Activated CD4-positive, alpha-beta memory T cell treated with anti-CD3 and anti-CD28 coated beads for 36 hours (primary cell): ENCODE results near the gene FAH. TPM values are rescaled to one million over a fixed set of nuclear protein-coding genes. Genes with fewer than 3 reads are reported as not detected.
"Not testable (repeated sequence)": the region's sequence is repeated elsewhere in the genome, so short reads cannot be mapped to it uniquely, and the experiment has no call there.

Source experiments
- CTCF ChIA-PET: fragments of 350-600 bp; sonication (Branson Sonifier 250); formaldehyde crosslinking; loops from one replicate; lab custom pipeline; 2021; ENCODE audit warnings: antibody characterized with exemption, inconsistent platforms; lab: Charles Lee
- POLR2A ChIA-PET: fragments of 350-600 bp; sonication (Branson Sonifier 250); formaldehyde crosslinking; loops from one replicate; lab custom pipeline; 2021; ENCODE audit warnings: antibody characterized with exemption; lab: Charles Lee
- DNase-seq: peaks from one replicate; pipeline ENCODE4 v3.0.0-alpha.2; 2020
- H3K27ac Mint-ChIP-seq: one replicate; pipeline ENCODE4 v1.8.0; 2021; ENCODE audit warnings: mixed read lengths
- H3K27me3 Mint-ChIP-seq: one replicate; pipeline ENCODE4 v1.8.0; 2021; ENCODE audit warnings: mixed read lengths
- H3K36me3 Mint-ChIP-seq: one replicate; pipeline ENCODE4 v1.8.0; 2021; ENCODE audit warnings: mixed read lengths
- H3K4me1 Mint-ChIP-seq: one replicate; pipeline ENCODE4 v1.8.0; 2021; ENCODE audit warnings: low read depth, mixed read lengths
- H3K4me3 Mint-ChIP-seq: one replicate; pipeline ENCODE4 v1.8.0; 2021; ENCODE audit warnings: mild to moderate bottlenecking, mixed read lengths
- H3K9me3 Mint-ChIP-seq: one replicate; pipeline ENCODE4 v1.8.0; 2021; ENCODE audit warnings: mixed read lengths
- intact Hi-C: fragments of 100-400 bp; cut with micrococcal nuclease; formaldehyde crosslinking; loops from one replicate; pipeline ENCODE4 v1.15.1; 2023
- total RNA-seq, 2 experiments: library from RNA; stranded (reverse); gene quantifications; one replicate each; pipeline ENCODE4 v1.2.3, GENCODE V29; 2021

The FAH gene
- total RNA-seq, 2 experiments from 2014 or later: 74.5 to 79.4 TPM

- H3K36me3 Mint-ChIP-seq: peaks cover 5% of the 10 kb centered on the region
- intact Hi-C loops: loop anchor here (1.0 to 10.0 kb wide), 8 partner anchors 40 to 1142 kb away; partner anchors contain the start of genes BCL2A1 and ZFAND6
- peak; percentile 98 for DNase-seq
- peak overlapping the region; percentile 82 for H3K4me3 Mint-ChIP-seq
- peak overlapping the region; percentile 50 for H3K27ac Mint-ChIP-seq
- no peaks in the 10 kb centered on the region for H3K27me3 Mint-ChIP-seq
- ChIA-PET POLR2A (interaction anchor here (1.0 to 1.4 kb wide), 4 partner anchors 71 to 93 kb away, joined by 3 to 4 read pairs (median 4); partner anchors contain the start of gene ZFAND6), CTCF (interaction anchor here (1.1 kb wide), 1 partner anchor 299 kb away, joined by 3 read pairs; no protein-coding TSS in a partner anchor)
- H3K9me3 Mint-ChIP-seq: no peaks in the 10 kb centered on the region
- H3K4me1 Mint-ChIP-seq: peaks cover 23% of the 10 kb centered on the region
Measured at GRCh38 chr15:80152180-80152895, 461 bp upstream of the FAH start.

DNA sequence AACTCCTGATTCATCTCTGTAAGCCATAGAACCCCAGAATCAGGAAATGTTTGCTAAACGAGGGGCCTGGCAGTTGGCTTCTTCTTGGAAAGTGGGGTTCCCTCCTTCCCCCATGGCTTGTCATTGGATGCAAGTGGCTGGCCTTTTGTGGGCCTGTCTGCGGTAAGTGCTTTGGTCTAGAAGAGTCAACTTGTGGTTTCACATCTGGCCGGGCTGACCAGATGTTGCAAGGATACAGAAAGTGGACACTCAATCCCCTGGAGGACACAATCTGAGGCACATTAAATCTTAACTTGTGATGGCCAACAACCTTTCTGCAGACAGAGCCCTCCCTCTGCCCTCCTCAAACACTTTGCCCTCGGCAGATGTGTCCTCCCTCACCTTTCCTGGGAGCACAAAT is 1.1 kb downstream of the FAH start:
- peak overlapping the region; percentile 82 for H3K4me3 Mint-ChIP-seq
- no peaks in the 10 kb centered on the region for H3K27me3 Mint-ChIP-seq
- intact Hi-C loops: loop anchor here (2.0 to 10.0 kb wide), 5 partner anchors 42 to 1141 kb away; partner anchors contain the start of gene BCL2A1
- no peaks in the 10 kb centered on the region for H3K9me3 Mint-ChIP-seq
- peaks cover 5% of the 10 kb centered on the region for H3K36me3 Mint-ChIP-seq
- ChIA-PET POLR2A (interaction anchor here (1.2 to 1.4 kb wide), 2 partner anchors 90 to 144 kb away, joined by 3 read pairs; no protein-coding TSS in a partner anchor), CTCF (interaction anchor here (0.9 kb wide), 1 partner anchor 82 kb away, joined by 3 read pairs; no protein-coding TSS in a partner anchor)
- peaks cover 23% of the 10 kb centered on the region for H3K4me1 Mint-ChIP-seq
- H3K27ac Mint-ChIP-seq: peak overlapping the region; percentile 81
- no peak for DNase-seq

DNA sequence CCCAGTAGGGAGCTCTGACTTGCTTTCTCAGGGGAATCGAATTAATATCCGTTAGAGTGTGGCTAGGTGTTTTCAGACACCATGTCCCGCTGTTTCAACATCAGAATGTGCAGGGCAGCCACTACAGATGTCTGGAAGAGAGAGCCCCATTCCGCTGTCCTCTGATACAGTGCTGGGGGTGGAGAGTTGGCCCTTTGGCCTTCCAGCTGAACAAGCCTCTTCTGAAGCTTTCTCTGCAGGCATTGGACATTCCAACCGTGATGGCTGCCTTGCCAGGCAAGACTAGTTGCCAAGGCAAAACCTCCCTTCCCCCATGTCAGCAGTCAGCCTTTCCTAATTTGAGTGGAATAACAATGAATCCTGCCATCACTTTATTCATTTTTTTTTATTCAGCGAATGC is 1.5 kb downstream of the FAH start:
- H3K4me1 Mint-ChIP-seq: peaks cover 24% of the 10 kb centered on the region
- H3K27me3 Mint-ChIP-seq: no peaks in the 10 kb centered on the region
- H3K9me3 Mint-ChIP-seq: no peaks in the 10 kb centered on the region
- peak overlapping the region; percentile 82 for H3K4me3 Mint-ChIP-seq
- intact Hi-C loops: loop anchor here (5.0 to 10.0 kb wide), 3 partner anchors 42 to 1140 kb away; no protein-coding TSS in a partner anchor
- ChIA-PET CTCF (no interaction called here), POLR2A (no interaction called here)
- H3K27ac Mint-ChIP-seq: no peak overlapping the region
- DNase-seq: no peak
- H3K36me3 Mint-ChIP-seq: peaks cover 8% of the 10 kb centered on the region

GRCh38 chr15:80155001-80155377 is 2.2 kb downstream of the FAH start:
- no peaks in the 10 kb centered on the region for H3K27me3 Mint-ChIP-seq
- peak overlapping the region; percentile 37 for H3K4me3 Mint-ChIP-seq
- no peak overlapping the region for H3K27ac Mint-ChIP-seq
- H3K9me3 Mint-ChIP-seq: no peaks in the 10 kb centered on the region
- CTCF ChIA-PET: no interaction called here
- no peak for DNase-seq
- POLR2A ChIA-PET: no interaction called here
- intact Hi-C loops: loop anchor here (10.0 kb wide), 2 partner anchors 300 to 1140 kb away; no protein-coding TSS in a partner anchor
- peaks cover 14% of the 10 kb centered on the region for H3K36me3 Mint-ChIP-seq
- H3K4me1 Mint-ChIP-seq: peaks cover 30% of the 10 kb centered on the region

DNA sequence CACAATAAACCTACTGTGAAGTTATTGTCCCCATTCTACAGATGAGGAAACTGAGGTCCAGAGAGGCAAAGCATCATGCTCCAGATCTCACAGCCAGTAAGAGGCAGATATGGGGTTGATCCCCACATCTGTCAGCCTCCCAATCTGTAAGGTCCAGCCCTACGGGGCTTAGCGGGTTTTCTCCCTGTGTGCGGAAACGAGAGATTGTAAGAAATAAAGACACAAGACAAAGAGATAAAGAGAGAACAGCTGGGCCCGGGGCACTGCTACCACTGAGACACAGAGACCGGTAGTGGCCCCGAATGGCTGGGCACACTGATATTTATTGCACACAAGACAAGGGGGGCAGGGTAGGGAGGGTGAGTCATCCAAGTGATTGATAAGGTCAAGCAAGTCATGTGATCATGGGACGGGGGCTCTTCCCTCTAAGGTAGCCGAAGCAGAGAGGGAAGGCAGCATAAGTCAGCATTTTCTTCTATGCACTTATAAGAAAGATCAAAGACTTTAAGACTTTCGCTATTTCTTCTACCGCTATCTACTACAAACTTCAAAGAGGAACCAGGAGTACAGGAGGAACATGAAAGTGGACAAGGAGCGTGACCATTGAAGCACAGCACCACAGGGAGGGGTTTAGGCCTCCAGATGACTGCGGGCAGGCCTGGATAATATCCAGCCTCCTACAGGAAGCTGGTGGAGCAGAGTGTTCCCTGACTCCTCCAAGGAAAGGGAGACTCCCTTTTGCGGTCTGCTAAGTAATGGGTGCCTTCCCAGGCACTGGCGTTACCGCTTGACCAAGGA is 2.8 kb downstream of the FAH start:
- H3K4me1 Mint-ChIP-seq: peaks cover 36% of the 10 kb centered on the region
- H3K36me3 Mint-ChIP-seq: peaks cover 19% of the 10 kb centered on the region
- intact Hi-C loops: loop anchor here (10.0 kb wide), 2 partner anchors 301 to 1139 kb away; no protein-coding TSS in a partner anchor
- H3K27ac Mint-ChIP-seq, CTCF ChIA-PET, H3K4me3 Mint-ChIP-seq, POLR2A ChIA-PET, H3K27me3 Mint-ChIP-seq, H3K9me3 Mint-ChIP-seq, DNase-seq: not testable (repeated sequence)

DNA sequence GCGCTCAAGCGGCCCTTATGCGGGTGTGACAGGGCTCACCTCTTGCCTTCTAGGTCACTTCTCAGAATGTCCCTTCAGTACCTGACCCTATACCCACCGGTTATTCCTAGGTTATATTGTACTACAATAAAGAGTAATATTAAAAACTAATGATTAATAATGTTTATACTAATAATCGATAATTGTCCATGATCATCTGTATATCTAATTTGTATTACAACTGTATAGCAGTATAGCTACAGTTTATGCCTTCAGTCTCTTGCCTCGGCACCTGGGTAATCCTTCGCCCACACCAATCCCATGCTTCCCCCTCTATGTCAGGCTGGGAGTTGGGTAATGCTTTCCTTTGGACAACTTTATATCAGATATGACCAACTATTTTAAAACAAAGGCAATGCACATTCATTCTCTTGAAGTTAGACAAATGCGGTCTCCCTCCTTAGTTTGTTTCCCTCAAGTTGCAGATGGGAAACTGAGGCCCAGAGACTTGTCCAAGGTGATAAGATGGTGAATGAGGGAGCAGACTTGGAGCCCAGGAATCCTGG is 3.4 kb downstream of the FAH start:
- intact Hi-C loops: loop anchor here (10.0 kb wide), 2 partner anchors 301 to 1139 kb away; no protein-coding TSS in a partner anchor
- H3K4me1 Mint-ChIP-seq: peaks cover 43% of the 10 kb centered on the region
- H3K27ac Mint-ChIP-seq: no peak overlapping the region
- H3K27me3 Mint-ChIP-seq: no peaks in the 10 kb centered on the region
- CTCF ChIA-PET: no interaction called here
- POLR2A ChIA-PET: interaction anchor here (0.7 kb wide), 1 partner anchor 93 kb away, joined by 3 read pairs; no protein-coding TSS in a partner anchor
- no peak for DNase-seq
- H3K4me3 Mint-ChIP-seq: no peak overlapping the region
- no peaks in the 10 kb centered on the region for H3K9me3 Mint-ChIP-seq
- peaks cover 21% of the 10 kb centered on the region for H3K36me3 Mint-ChIP-seq

- Mint-ChIP-seq H3K27me3 (no peaks in the 10 kb centered on the region), H3K27ac (no peak overlapping the region), H3K36me3 (peaks cover 30% of the 10 kb centered on the region), H3K4me3 (no peak overlapping the region), H3K4me1 (peaks cover 39% of the 10 kb centered on the region), H3K9me3 (no peaks in the 10 kb centered on the region)
- ChIA-PET CTCF (interaction anchor here (1.5 kb wide), 1 partner anchor 16 kb away, joined by 3 read pairs; no protein-coding TSS in a partner anchor), POLR2A (interaction anchor here (0.7 kb wide), 1 partner anchor 94 kb away, joined by 3 read pairs; no protein-coding TSS in a partner anchor)
- DNase-seq: no peak
- intact Hi-C loops: loop anchor here (10.0 kb wide), 2 partner anchors 302 to 1138 kb away; no protein-coding TSS in a partner anchor
Measured at GRCh38 chr15:80157215-80157614, 4.4 kb downstream of the FAH start.

DNA sequence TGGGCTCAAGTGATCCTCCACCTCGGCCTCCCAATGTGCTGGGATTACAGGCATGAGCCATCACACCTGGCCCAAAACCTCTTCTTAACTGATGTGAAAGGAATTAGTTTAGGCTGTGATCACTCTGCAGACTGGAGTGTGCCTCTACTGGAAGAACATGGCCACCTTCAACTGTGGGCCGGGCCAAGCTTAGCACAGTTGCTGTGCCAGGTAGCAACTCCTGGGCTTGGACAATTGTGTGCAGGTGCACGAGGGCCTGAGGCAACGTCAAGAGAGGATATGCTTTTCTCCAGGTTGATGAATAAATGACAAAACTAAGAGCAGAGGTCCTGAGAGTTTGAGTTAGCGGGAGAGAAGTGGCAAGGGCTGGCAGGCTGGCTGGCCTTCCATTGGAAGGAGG is 6.5 kb downstream of the FAH start:
- POLR2A ChIA-PET: interaction anchor here (1.3 to 2.3 kb wide), 2 partner anchors 14 to 99 kb away, joined by 5 to 9 read pairs; no protein-coding TSS in a partner anchor
- intact Hi-C loops: loop anchor here (10.0 kb wide), 2 partner anchors 304 to 1136 kb away; no protein-coding TSS in a partner anchor
- Mint-ChIP-seq H3K27me3 (no peaks in the 10 kb centered on the region), H3K36me3 (peaks cover 48% of the 10 kb centered on the region), H3K4me1 (peaks cover 28% of the 10 kb centered on the region), H3K9me3 (no peaks in the 10 kb centered on the region), H3K4me3 (no peak overlapping the region), H3K27ac (peak overlapping the region; percentile 43)
- no peak for DNase-seq
- CTCF ChIA-PET: interaction anchor here (2.6 kb wide), 1 partner anchor 13 kb away, joined by 10 read pairs; no protein-coding TSS in a partner anchor

GRCh38 chr15:80159811-80160569 is 7.2 kb downstream of the FAH start:
- H3K27ac Mint-ChIP-seq: peak overlapping the region; percentile 74
- H3K27me3 Mint-ChIP-seq: no peaks in the 10 kb centered on the region
- peaks cover 48% of the 10 kb centered on the region for H3K36me3 Mint-ChIP-seq
- H3K4me1 Mint-ChIP-seq: peaks cover 22% of the 10 kb centered on the region
- POLR2A ChIA-PET: interaction anchor here (0.6 to 2.3 kb wide), 5 partner anchors 13 to 264 kb away, joined by 3 to 9 read pairs (median 3); no protein-coding TSS in a partner anchor
- intact Hi-C loops: loop anchor here (1.0 to 10.0 kb wide), 3 partner anchors 128 to 1135 kb away; no protein-coding TSS in a partner anchor
- H3K9me3 Mint-ChIP-seq: no peaks in the 10 kb centered on the region
- peak; percentile 52 for DNase-seq
- CTCF ChIA-PET: interaction anchor here (0.7 to 2.6 kb wide), 2 partner anchors 12 to 15 kb away, joined by 3 to 10 read pairs; no protein-coding TSS in a partner anchor
- H3K4me3 Mint-ChIP-seq: no peak overlapping the region

DNA sequence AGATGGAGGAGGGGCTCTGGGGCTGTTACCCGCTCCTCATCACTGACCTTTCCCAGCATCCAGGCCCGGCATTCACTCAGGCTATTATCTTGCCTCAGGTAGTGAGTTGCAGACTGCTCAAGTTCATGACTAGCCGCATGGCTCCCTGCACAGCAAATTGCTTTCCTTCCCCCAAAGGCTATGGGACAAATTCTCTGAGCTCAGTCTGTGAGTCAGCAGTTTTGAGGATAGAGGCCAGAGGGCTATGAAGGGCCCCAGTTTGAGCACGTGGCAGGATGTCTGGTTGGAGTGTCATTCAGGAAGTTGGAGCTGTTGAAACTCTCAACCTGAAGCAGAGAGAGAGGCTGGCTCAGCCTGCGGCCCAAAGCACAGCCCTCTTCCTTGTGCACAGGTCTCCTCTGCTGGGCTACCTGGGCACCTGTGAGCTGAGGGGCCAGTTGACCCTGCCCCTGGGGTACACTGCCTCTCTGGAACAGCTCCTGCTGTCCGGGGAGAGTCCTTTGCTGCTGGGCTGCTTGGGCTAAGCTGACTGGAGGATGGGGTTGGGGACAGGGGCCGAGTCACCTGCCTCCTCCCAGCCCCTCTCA is 7.9 kb downstream of the FAH start:
- ChIA-PET CTCF (interaction anchor here (0.7 to 2.6 kb wide), 4 partner anchors 11 to 307 kb away, joined by 3 to 10 read pairs (median 3); no protein-coding TSS in a partner anchor), POLR2A (interaction anchor here (0.6 to 2.3 kb wide), 5 partner anchors 12 to 265 kb away, joined by 3 to 9 read pairs (median 3); no protein-coding TSS in a partner anchor)
- Mint-ChIP-seq H3K27ac (peak overlapping the region; percentile 74), H3K4me3 (no peak overlapping the region), H3K27me3 (no peaks in the 10 kb centered on the region), H3K9me3 (no peaks in the 10 kb centered on the region), H3K36me3 (peaks cover 46% of the 10 kb centered on the region), H3K4me1 (peaks cover 22% of the 10 kb centered on the region)
- DNase-seq: peak; percentile 81
- intact Hi-C loops: loop anchor here (1.0 kb wide), 1 partner anchor 128 kb away; no protein-coding TSS in a partner anchor
